Measurements from ENCODE around the gene KRTAP10-4.
"Not testable (repeated sequence)": the region's sequence is repeated elsewhere in the genome, so short reads cannot be mapped to it uniquely, and the experiment has no call there.

KRTAP10-4 gene

GRCh38 chr21:44534688-44535087 lies 38.8 kb upstream of the KRTAP10-4 start:
- ATAC-seq: no peak

DNA sequence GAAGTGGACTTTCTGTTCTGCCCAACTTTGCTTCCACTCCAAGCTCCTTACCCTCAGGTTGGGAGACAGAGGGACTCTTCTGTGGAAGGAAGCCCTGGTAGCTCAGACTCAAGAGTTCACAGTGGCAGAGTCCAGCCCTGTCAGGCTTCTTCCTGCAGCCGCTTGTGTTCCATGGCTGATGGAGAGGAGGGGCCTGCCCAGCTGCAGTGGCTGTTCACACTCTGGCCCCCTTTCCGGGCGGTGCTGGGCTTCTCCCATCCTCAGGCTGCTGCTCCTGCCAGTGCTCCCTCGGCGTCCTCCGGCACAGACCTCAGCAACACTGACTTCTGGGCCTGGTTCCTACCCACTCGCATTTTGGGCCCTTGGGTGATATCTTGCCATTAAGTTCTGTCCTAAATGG lies 37.6 kb upstream of the KRTAP10-4 start:
- ATAC-seq: no peak

DNA sequence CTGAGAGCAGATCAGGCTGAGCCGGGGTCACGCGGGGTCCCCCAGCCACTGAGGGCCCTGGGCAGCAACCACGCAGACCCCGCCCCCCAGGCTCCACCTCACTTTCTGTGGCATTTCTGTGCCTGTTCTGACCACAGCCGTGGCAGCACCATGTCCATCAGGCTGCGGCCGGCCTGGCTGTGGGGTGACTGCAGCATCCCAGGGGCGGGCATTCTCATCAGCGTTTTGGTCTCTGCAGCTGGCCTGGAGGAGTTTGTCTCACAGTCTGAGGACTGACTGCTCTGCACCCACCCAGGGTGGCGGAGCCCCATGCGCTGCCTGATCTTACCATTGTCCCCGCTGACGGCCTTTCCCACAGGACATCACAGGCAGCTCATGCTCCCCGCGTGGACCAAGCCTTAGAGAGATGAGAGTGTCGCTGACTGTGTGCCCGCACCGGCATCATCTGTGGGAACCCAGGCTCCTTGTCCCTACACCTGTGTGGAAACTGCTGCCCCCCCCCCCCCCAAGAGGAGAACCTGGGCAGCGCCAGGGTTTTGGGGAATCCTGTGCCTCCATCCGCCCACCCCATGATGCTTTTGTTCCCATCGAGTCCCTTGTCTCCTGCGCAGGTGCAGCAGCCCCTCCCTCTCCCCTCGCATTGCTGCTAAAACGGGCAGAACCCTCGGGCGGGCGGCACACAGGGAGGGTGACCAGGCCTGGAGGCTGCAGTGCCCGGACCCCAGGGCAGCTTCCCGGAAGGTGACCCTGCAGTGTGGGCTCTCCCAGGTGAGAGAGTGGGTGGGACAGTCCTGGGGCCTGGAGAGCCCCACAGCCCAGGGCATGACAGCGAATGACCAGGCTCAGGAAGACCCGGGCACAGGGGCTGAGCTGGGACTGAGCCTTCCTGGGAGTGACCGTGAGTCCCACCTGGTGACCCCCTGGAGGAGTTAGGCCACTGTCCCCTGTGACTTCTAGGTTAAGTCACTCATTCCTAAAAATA lies 35.3 kb upstream of the KRTAP10-4 start:
- ATAC-seq: no peak

GRCh38 chr21:44539046-44539445 lies 34.5 kb upstream of the KRTAP10-4 start:
- ATAC-seq: no peak

DNA sequence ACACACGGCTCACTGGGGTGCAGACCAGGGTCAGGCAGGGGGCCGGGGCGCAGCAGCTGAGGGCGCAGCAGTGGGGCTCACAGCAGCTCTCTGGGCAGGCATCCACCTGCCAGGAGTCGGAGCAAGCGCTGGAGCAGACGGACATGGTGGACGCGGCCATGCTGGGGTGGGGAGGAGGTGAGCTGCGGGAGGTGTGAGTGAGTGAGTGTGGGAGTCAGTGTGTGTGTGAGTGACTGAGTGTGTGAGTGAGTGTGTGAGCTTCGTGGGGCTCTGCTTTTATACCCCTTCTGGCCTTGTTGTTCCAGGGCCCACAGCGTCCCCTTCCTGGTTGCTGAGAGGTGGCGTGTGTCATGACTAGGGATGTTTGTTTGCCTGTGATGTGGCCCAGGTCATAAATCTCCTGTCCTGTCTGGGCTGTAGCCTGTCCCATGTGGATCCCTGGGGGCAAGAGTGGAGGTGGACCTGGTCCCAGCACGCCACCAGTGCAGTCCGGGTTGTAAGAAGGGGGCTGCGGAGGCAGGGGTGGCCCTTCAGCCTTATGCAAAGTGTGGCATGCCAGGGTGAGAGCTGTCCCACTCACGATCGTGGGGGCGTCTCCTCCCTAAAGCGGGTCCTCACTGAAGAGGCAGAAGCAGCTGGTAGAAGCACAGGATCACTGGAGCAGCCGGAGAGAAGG lies 33.4 kb upstream of the KRTAP10-4 start, which contains the start of gene KRTAP10-1:
Gene KRTAP10-1 (minus strand): TSS at position 205 of the 676 bp plus-strand sequence. CDS start 45 bp downstream, at position 160.
- no peak for ATAC-seq

DNA sequence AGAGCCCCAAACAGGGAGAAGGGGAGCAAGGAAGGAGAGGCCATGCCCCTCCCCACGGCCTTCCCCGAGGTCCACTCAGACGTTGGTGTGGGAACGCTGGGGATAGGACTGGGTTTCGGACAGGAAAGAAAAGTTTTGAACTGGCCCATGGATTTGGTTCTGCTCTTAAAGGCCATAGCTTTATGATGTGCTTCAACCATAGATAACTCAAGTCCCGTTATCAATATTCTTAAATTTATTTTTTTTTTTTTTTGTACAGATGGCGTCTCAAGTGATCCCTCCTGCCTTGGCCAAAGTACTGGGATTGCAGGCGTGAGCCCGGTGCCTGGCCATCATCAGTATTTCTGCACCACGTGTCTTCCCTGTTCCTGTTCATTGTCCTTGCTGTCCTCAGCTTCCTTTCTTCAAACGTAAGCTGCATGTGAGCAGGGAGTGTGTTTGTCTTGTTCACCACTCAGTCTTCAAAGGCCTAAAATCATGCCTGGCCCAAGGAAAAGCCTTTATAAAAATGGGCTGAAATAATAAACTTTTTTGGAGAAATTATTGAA lies 32.7 kb upstream of the KRTAP10-4 start:
- ATAC-seq: no peak

DNA sequence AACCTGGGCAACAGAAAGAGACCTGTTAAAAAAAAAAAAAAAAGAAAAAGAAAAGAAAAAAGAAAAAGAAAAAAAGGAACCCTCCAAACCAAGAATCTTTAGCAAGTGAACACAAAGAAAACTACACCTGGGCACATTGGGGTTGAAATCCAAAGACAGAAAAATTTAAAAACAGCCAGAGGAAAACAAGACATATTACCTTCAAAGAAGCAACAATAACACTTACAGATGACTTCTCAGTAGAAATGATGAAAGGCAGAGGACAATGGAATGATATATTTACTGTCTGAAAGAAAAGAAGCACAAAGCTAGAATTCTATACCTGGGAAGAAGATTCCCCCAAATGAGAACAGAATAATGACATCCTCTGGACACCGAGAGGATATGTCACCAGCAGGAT lies 30.8 kb upstream of the KRTAP10-4 start:
- ATAC-seq: no peak

- ATAC-seq: no peak
Observed at GRCh38 chr21:44544566-44544965, 29.0 kb upstream of the KRTAP10-4 start.

GRCh38 chr21:44547656-44548331 lies 25.7 kb upstream of the KRTAP10-4 start:
- peak; percentile 30 to 63 for ATAC-seq

DNA sequence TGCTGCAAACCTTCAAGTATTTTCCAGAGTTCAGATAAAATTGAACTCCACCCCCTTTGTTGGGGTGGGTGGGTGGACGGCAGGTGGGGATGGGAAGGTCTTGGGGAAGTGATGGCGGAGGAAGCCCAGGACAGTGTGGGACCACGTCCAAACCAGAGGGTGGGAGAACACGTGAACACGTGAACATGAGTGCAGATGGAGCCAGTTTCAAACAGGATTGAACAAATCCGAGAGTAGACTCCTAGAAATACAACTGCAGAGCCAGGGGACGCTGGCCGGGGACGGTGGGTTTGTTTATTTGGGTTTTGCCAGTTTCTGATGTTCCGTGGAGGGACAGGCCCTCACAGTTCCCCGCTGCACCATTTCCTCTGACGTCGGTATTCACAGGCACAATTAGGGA lies 25.1 kb upstream of the KRTAP10-4 start:
- no peak for ATAC-seq

- ATAC-seq: no peak
Observed at GRCh38 chr21:44548922-44549321, 24.6 kb upstream of the KRTAP10-4 start.

DNA sequence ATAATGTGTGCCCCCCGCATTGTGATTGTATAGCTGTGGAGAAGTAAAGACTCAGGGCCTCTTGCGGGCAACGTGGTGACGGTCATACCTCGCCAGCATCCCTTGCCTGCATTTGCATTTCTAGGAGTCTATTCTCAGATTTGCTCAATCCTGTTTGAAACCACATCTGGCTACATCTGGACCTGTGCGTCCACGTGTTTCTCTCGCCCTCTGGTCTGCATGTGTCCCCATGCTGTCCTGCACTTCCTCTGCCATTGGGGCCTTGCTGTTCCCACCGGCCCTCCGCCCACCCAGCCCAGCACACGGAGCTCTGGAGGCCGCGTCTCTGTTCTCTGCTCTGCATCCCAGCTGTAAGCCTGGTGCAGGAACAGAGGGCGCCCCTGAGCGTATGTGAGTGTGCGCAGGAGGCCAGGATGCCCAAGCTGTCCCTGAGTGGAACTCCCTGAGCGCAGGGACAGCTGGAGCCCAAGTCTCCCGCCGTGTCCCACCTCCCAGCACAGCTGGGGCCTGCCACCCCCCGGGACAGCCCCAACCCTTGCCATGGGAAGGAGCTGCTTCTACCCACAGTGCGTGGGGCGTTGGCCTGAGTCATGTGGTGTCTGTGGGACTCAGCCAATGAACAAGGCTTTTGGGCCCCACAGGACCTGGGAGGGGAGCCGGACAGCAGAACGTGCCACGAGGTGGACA lies 23.9 kb upstream of the KRTAP10-4 start:
- ATAC-seq: no peak

DNA sequence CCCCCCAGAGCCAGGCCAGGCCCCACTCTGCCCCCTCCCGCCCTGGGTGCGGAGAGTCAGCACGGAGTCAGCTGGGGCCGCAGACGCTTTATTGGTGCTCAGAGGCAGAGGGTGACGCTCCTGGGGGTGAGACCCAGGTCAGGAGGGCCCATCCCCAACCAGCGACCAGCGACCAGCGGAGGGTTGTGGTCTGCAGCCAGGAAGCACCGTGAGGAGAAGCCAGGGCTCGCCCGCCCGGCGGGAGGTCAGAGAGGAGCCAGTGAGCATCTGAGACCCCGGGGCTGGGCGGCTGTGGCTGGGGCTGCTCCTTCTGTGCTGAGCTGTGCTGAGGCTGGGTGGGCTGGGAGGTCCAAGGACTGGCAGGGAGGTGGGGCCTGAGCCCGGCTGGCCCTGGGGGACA lies 23.2 kb upstream of the KRTAP10-4 start:
- ATAC-seq: not testable (repeated sequence)

- no peak for ATAC-seq
Observed at GRCh38 chr21:44550807-44551206, 22.7 kb upstream of the KRTAP10-4 start.

- ATAC-seq: no peak
Observed at GRCh38 chr21:44551340-44551961, 22.1 kb upstream of the KRTAP10-4 start, which contains the start of gene KRTAP10-2. TSS of gene KRTAP10-2 (minus strand) at chr21:44551505. CDS start at chr21:44551458, 47 bp downstream.

- ATAC-seq: no peak
Observed at GRCh38 chr21:44552136-44552535, 21.4 kb upstream of the KRTAP10-4 start.

- ATAC-seq: no peak
Observed at GRCh38 chr21:44552681-44553080, 20.8 kb upstream of the KRTAP10-4 start.

DNA sequence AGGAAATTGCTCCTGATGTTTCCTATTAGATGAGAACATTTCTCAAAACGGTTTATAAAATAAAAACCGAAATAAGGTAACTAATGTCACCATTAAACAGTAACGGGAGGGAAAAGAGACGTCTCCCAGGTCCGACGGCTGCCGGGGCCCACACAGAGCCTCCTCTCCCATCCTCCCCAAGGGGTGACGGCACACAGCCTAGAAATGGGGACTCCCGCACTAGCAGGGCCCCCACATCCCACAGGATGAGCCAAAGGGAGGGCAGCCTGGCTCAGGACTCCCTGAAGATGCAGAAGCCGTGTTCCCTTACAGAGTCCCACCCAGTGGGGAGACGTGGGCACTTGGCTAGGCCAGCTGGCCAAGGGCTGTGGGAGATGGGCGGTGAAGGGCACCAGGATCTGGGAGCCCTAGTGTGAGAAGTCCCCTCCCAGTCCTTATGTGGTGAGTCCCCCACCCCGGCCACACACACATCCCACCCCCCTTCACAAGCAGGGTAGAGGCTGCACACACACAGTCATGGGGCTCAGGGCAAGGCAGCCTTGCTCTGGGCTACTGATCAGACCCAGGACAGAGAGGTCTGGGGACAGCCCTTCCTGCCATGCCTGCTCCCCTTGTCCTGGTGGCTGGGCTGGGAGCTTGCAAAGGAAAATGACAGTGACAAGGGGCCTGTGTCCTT lies 18.2 kb upstream of the KRTAP10-4 start:
- no peak for ATAC-seq

DNA sequence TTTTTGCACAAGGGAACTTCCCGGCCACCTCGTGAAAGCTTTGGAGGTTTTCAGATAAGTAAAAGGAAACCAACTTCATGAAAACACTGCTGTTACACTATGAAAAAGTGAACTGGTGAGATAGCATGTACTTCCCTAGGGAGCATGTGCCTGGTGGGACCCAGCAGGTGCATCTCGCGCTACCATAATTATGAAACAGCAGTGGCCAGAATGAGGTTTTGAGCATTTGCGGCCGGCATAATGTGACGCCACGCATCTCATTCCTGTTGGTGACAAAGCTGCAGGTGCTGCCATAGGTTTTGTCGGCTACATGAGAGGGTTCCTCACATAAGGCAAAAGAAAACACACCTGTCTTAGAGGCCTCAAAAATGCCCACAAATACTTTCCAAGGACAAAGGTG lies 16.6 kb upstream of the KRTAP10-4 start:
- peak in 1 of 2 donors; percentile 17 for ATAC-seq

- ATAC-seq: no peak
Observed at GRCh38 chr21:44557491-44558328, 15.8 kb upstream of the KRTAP10-4 start.

Measured in activated CD4-positive, CD25-positive, alpha-beta regulatory T cell treated with anti-CD3 and anti-CD28 coated beads, Interleukin-2, amount 50 U/mL, for 24 hours (primary cell).